AG10803 (cell line): ENCODE measurements around the gene U2SURP.
"Not testable (repeated sequence)": the region's sequence is repeated elsewhere in the genome, so short reads cannot be mapped to it uniquely, and the experiment has no call there.

Experiments
- DNase-seq: peaks from one replicate; pipeline ENCODE4 v3.0.0; 2010; ENCODE audit warnings: low read depth
- H3K4me3 ChIP-seq: 2 replicates; pipeline ENCODE4 v1.5.1; 2011; ENCODE audit warnings: mild to moderate bottlenecking, low read length, control low read depth
- CTCF ChIP-seq: conservative IDR thresholded peaks from 2 replicates; pipeline ENCODE4 v1.5.1; 2011; ENCODE audit warnings: mild to moderate bottlenecking, low read length, control low read depth, inconsistent platforms

U2SURP gene

GRCh38 chr3:142977399-142977728 lies 24.0 kb upstream of the U2SURP start:
- H3K4me3 ChIP-seq = no peak overlapping the region
- no peak for TF ChIP-seq CTCF
- no peak for DNase-seq

GRCh38 chr3:142981108-142981507 lies 20.3 kb upstream of the U2SURP start:
- no peak for DNase-seq
- no peak for TF ChIP-seq CTCF
- H3K4me3 ChIP-seq = no peak overlapping the region

- no peak for DNase-seq
- no peak overlapping the region for H3K4me3 ChIP-seq
- no peak for TF ChIP-seq CTCF
These were observed 19.2 kb upstream of the U2SURP start for GRCh38 chr3:142982038-142982773.

- TF ChIP-seq CTCF = no peak
- no peak for DNase-seq
- H3K4me3 ChIP-seq = no peak overlapping the region
These were observed 18.1 kb upstream of the U2SURP start for GRCh38 chr3:142983318-142983717.

- no peak overlapping the region for H3K4me3 ChIP-seq
- no peak for TF ChIP-seq CTCF
- no peak for DNase-seq
These were observed 17.1 kb upstream of the U2SURP start for GRCh38 chr3:142984255-142984654.

GRCh38 chr3:142987080-142987700 lies 14.2 kb upstream of the U2SURP start:
- peak; percentile 72 for TF ChIP-seq CTCF
- H3K4me3 ChIP-seq = no peak overlapping the region
- peak; percentile 46 for DNase-seq

GRCh38 chr3:142987707-142988106 lies 13.7 kb upstream of the U2SURP start:
- H3K4me3 ChIP-seq = no peak overlapping the region
- TF ChIP-seq CTCF = no peak
- DNase-seq = no peak

GRCh38 chr3:142988221-142988620 lies 13.1 kb upstream of the U2SURP start:
- H3K4me3 ChIP-seq, DNase-seq: not testable (repeated sequence)

GRCh38 chr3:142988826-142989225 lies 12.5 kb upstream of the U2SURP start:
- not testable (repeated sequence) for DNase-seq, H3K4me3 ChIP-seq
